GM21529 (cell line): Measurements from ENCODE around the gene PTPRN2.

Experiments used
- ATAC-seq: cut with Tn5 transposase; IDR thresholded peaks from one replicate; pipeline ENCODE4 v1.9.1; 2021; ENCODE audit not compliant: unreplicated experiment

PTPRN2 gene

DNA sequence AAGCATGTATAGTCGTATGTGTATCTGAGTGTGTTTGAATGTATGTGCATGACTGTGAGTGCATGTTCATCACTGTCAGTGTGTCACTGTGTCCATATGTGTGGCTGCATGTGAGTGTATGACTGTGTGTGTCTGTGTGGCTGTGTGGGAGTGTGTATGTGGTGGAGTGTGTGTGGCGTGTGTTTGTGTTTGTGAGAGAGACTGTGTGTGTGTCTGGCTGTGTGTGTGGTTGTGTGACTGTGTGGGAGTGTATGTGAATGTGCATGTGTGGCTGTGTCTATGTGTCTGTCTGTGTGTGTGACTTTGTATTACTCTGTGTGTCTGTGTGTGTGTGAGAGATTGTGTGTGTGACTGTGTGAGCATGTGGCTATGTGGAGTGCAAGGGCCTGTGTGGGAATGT lies 748.4 kb downstream of the PTPRN2 start:
- no peak for ATAC-seq

DNA sequence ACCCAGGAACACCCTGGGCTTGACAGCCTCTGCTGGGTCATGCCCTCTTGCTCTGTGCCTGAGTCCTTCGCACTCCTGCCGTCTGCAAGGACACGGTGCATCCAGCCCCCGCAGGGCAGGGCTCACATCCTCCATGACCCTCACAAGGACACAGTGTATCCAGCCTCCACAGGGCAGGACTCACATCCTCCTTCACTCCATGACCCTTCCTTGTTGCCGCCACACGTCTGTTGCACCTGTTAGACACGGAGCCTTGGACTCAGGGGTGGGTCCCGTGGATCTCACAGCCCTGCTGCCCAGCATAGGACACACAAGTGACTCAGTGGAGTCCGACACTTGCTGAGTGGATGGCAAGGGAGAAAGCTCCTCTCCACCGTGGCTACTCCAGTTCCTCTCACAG lies 750.1 kb downstream of the PTPRN2 start:
- ATAC-seq, result no peak

DNA sequence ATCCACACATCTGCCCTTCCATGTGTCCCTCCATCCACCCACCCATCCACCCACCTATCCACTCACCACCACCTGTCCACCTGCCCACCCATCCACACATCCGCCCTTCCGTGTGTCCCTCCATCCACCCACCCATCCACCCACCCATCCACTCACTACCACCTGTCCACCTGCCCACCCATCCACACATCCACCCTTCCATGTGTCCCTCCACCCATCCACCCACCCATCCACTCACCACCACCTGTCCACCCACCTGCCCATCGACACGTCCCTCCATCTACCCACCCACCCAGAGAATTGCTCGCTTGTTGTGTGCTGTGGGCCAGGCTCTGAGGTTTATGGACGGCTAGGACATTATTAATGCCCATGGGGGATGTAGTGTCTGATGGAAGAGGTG lies 750.6 kb downstream of the PTPRN2 start:
- no peak for ATAC-seq

DNA sequence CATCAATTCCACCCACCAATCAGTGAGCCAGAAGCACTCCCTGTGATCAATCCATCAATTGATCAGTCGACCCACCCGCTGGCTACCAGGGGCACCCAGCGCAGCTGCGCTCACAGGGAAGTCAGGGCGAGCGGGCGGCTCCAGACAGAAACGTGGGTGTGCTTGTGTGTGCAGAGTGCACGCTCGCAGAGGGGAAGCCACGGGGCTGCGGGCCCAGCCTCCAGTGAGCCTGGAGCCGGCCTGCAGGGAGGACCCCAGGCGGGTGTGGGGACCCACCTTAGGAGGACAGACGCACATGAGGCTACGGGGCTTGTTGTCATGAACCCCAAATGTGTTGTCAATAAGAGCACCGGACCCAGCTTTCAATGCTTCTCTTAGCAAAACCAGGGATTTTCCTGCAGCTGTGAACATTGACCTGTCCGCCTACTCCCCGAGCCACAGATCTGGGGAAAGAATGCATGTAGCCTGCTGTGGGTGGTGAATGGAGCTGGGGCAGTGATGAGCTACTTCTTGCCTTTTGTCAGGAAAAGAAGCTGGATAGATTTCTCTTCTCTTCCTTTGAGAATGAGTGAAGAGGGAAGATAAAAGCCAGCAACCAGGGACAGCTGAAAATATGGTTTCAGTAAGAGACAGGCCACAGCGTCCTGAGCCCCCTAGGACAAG lies 753.0 kb downstream of the PTPRN2 start:
- ATAC-seq, result no peak

DNA sequence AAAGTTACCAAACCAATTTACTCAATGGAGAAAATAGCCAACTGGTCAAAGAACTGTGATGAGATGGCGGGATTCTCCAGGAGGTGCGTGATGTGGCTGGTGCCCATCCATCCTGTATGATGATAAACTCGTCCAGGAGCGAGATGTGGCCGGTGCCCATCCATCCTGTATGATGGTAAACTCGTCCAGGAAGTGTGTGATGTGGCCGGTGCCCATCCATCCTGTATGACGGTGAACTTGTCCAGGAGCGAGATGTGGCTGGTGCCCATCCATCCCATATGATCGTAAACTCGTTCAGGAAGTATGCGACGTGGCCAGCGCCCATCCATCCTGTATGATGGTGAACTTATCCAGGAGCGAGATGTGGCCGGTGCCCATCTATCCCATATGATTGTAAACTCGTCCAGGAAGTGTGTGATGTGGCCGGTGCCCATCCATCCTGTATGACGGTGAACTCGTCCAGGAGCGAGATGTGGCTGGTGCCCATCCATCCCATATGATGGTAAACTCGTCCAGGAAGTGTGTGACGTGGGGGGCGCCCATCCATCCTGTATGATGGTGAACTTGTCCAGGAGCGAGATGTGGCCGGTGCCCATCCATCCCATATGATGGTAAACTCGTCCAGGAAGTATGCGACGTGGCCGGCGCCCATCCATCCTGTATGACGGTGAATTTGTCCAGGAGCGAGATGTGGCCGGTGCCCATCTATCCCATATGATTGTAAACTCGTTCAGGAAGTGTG lies 754.6 kb downstream of the PTPRN2 start:
- no peak for ATAC-seq

DNA sequence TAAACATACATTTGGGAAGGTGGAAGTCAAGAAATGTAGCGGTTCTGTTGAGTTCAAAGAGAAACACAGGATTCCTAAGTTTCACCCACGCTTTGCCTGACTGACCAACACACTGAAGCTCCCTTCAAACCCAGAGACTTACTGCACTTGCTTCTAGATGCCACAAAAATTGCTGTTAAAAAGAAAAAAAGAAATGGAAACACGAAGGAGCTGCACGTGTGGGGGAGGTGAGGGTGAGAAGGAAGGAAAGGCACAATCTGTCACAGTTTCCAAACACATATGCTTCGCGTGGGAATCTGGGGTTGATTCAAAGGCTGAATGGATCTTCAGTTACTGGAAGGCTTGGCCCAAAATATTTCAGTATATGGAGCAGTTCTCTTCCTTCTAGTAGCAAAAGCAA lies 755.2 kb downstream of the PTPRN2 start:
- no peak for ATAC-seq

DNA sequence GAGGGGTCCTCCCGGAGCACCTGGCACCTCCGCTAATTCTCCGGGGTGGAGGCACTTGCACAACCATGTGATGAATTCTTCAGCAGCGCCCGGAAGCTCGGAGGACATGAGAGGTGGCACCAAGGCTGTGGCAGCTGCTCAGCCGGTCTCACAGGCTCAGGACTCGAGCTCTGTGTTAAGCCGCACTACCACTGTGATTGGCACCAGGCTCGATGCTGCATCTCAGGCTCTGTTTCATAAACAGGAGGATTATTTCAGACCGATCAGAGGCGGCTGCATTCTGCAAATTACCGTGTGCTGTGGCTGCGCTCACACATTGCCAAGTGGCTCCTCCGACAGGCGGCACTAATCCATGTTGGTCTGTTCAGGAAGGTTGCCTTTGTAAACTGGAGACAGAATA lies 755.6 kb downstream of the PTPRN2 start:
- no peak for ATAC-seq

DNA sequence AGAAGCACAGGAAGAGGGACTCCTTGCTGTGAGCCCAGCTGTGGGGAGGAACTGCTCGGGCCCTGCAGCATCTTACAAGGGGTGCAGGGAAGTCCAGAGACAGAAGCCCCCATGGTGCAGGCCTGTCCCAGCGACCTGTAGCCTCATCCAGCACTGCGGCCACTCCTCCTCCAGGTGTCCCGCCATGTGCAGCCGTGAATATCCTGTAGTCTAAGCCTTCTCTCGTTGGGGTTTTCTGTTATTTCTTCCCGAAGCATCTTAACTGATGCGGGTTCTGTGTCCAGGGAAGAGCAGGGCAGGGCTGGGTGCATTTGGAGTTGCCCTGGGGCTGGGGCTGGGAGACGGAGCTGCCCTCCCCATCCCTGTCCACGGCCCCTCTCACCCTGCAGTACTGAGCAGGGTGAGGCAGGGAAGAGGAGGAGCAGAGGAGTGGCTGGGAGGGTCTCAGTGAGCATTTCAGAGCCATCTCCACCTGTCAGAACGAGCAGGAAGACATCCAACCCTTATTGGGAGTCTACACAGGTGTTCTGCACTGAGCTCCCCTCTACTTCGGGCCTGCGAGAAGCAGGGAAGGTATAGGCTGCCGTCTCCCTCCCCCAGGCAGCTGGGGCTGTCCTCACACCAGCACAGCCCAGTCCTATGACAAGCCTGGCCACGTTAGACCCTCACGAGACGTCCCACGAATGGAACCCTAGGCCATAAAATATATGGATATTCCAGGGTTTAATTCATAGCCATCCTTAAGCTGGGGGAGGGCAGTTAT lies 756.3 kb downstream of the PTPRN2 start:
- no peak for ATAC-seq

DNA sequence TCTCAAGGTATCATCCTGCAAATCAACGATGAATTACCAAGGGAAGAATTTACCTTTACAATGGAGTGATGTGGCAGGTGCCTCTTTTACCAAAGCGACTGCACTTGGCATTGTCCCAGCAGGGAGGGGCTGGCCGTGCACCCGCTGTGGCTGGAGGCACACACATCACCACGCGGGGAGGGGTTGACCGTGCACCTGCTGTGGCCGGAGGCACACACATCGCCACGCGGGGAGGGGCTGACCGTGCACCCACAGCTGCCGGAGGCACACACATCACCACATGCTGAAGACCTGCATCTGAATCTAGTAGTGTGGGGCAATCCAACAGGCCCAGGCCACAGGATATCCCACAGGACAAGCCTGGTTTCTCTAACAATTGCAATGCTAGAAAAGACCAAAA lies 757.3 kb downstream of the PTPRN2 start:
- ATAC-seq, result no peak

DNA sequence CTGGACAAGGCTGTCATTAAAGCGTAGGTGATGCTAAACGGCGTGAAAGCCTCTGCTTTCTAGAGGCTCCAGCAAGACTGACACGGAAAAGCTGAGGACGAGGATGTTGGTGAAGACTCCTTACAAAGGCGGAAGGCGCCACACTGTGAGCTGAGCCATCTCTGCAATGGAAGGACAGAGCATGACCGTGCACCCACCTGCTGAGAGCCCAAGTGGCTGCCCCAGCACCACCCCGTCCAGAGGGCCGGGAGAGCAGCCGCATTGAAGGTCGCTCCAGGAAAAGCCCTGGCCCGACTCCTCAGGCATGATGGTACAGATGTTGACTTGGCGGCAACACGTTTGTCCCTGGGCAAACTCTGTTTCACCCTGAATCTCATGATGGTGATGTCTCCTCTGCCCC lies 758.1 kb downstream of the PTPRN2 start:
- no peak for ATAC-seq

DNA sequence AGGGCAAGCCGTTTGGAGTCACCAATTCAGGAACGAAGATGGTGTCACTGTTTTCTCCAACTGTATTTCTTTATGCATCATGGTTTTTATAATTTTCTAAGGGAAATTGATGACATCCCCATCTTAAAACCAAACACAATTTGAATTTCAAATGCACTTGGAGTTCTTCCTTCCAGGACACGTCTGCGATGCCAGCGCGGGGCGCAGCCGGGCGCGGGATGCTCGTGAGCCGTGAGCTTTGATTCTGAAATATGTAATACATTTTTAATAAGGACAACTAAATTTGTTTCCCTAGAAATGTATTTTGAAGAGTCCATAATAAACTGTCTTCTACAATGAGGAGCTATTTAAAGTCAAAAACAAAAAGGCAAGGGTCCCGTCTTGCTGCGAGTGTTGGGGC lies 758.7 kb downstream of the PTPRN2 start:
- ATAC-seq, result no peak

DNA sequence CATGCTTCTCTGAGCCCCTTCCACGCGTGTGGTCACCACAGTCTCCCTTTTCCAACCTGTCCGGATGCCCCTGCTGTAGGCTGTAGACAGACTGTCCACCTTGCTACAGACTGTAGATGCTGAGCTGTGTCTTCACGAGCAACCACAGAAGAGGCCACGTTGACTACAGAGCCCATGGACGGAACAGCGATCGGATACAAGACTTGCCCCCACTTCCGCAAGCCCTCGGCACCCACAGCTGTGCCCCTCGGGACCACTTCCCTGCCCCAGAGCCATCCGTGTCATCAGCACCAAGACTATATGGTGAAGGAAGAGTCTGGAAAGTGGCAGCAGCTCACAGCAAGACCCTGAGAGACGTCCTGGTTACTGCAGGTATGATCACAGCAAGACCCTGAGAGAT lies 759.4 kb downstream of the PTPRN2 start:
- no peak for ATAC-seq

DNA sequence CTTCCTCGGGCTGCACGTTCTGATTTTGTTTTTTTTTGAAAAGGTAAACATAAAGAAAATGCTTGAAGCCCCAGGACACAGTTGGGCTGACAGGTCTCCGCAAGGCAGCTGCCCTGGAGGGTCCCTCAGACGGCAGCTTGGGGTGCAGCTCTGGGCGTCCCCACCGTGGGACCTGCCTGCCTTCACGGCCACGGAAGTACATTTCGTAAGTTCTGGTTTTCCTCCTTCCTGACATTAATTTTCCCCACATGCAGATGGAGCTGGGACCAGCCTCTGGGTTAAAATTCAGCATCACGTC lies 759.8 kb downstream of the PTPRN2 start:
- no peak for ATAC-seq

DNA sequence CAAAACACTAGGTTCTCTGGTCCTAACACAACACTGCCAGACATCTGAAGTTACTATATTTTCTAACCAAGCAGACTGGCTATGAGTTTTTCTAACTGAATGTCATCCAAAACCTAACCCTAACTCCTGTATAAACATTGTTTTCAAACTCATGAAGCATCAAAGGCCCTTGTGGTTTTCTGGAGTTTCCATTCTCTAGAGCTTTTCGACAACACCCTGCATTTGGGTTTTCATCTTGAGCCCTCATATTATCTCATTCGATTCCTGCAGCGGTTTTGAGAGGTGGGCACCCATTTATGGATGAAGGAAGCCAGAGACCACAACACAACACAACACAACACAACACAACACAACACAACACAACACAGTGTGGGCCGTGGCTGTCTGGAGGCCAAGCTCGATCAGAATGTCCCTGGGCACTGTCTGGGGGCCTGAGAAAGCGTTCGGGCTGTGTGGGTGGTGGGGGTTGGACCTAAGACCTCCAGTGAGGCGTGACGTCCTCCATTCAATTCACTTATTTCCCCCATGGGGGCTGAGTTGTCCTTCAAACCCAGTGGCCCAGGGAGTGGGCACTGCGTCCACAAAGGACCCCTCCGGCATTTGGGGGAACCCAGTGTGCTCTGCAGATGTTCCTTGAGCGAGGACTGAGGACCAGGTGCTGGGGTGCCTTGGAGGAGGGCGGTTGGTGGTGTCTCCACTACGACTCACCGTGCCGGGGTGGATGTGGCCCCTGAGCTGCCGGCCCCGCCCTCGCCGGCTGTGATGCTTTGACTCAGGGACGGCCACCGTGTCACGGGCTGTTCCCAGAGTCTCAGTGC lies 760.4 kb downstream of the PTPRN2 start:
- ATAC-seq, result no peak

DNA sequence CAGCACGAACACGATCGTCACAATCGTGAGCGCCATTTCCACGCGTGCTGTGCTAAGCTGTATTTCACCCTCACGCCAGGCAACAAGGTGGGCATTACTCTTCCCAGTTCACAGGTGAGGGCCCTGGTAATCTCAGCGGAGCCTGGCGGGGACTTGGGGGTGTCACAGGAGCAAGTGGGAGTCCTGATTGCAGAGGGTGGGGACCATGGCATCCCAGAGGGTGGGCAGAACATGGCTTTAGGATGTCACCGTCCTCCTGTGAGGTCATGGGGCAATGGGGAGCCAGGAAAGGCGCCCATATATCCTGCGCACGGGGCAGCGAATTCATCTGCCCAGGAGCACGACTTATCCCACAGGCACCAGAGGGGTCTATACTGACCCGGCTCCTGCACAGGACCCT lies 761.1 kb downstream of the PTPRN2 start:
- no peak for ATAC-seq

DNA sequence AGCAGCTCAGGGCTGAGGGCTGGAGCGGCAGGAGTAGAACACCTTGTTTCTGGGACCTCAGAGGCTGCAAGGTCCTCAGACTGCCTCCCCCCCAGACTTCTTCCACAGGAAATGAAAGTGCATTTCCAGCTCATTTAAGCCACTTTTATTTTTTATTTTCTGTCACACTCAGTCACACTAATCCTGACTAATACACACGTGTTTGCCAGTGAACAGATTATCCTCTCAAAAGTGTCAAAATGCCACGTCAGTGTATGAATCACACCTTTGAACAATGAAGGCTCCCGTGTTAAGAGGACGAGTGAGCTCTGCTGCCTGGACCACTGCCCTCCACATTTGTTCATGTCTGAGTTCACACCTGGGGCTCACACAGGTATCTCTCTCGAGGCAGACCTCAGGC lies 762.3 kb downstream of the PTPRN2 start:
- ATAC-seq, result no peak

DNA sequence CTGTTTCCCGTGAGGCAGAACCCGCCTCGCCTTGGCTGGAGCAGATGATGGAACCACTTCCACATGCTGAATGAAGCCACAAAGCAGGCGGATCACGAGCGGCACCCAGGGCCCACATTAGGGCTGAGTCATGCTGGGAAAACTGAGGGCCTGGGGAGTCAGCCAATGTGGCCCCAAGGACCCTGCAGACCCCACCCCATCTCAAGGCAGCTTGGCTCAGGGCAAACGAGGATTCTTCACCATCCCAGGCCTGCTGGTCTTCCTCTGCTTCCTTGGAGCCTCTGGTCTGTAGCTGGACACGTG lies 762.9 kb downstream of the PTPRN2 start:
- ATAC-seq, result no peak

DNA sequence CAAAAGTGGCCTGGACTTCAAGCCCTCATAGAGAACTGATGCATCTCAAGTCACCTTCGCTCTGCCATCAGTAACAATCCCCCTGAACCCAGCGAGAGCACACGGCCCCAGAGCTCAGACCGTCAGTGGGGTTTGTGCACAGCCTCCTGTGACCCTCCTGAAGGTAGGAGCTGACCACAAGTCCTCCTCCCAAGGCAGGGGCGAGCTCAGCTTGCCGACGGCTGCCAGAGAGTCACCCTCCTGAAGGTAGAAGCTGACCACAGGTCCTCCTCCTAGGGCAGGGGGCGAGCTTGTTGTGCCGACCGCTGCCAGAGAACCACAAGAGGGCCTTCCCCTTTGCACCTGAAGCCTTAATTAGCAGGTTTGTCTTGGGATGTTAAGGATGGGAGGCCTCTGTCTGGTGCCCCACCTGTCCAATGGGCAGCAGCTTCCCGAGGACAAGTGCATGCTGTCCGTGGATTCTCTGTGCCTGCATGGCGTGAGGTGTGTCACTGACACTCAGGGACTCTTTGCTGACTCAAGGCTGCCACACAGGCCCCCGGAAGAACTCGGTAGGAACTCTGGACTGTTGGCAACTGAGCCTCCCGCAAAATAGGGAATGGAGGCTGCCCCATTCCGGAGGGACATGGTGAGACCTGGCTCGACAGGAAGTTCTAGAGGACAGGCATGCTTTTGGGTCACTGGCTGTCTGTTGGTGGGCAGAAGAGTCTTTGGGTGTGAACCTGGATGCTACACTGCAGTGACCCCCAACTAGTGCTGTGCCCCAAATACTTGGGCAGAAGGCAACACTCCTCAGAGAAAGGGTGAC lies 763.4 kb downstream of the PTPRN2 start:
- no peak for ATAC-seq

DNA sequence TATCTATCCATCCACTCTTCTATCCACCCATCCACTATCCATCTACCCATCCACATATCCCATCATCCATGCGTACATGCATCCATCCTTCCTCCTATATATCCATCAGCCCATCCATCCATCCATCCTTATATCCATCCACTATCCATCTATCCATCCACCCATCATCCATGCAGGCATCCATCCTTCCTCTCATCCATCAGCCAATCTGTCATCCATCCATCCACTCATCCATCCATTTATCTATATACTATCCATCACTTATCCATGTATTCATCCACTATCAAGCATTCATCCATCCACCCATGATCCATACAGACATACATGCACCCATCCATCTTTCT lies 765.0 kb downstream of the PTPRN2 start:
- no peak for ATAC-seq

DNA sequence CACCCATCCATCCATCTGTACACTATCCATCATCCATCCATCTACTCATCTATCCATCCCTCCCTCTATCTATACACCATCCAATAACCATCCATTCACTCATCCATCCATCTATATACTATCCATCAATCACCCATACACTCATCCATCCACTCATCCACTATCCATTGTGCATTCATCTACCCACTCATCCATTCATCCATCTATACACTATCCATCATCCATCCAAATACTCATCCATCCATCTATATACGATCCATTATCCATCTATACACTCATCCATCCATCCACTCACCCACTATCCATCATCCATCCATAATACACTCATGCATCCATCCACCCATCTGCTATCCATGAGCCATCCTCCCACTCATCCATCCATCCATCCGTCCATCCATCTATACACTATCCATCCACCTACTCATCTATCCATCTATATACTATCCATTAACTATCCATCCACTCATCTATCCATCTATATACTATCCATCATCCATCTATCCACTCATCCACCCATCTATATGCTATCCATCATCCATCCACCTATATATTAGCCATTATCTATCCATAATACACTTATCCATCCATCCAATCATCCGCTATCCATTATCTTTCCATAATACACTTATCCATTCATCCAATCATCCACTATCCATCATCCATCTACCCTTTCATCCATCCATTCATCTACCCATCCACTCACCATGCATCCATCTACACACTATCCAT lies 765.5 kb downstream of the PTPRN2 start:
- ATAC-seq, result no peak
